GM19463 (cell line): ENCODE results near the gene RNF146.
A peak's percentile ranks its signal among the peaks of the same experiment; 100 is the strongest.
"Not testable (repeated sequence)": the region's sequence is repeated elsewhere in the genome, so short reads cannot be mapped to it uniquely, and the experiment has no call there.

Experiments used
- ATAC-seq: cut with Tn5 transposase; IDR thresholded peaks from one replicate; pipeline ENCODE4 v1.9.1; 2021; ENCODE audit warnings: mild to moderate bottlenecking, moderate library complexity; ENCODE audit not compliant: unreplicated experiment

Gene RNF146

DNA sequence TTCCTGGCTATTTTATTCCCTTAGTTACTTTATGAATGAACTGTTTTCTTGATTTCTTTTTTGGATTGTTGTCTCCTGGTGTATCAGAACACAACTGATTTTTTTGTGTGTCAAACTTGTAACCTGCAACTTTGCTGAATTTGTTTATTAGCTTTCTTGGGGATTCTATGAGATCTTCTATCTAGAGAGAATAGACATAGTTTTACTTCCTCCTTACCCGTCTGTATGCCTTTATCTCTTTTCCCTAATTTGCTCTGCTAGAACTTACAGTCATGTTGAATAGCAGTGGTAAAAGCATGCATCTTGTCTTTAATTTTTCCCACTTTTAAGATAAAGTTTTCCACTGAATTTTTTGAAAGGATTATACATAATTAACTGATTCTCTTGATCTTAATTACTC lies 13.2 kb downstream of the RNF146 start:
- no peak for ATAC-seq

DNA sequence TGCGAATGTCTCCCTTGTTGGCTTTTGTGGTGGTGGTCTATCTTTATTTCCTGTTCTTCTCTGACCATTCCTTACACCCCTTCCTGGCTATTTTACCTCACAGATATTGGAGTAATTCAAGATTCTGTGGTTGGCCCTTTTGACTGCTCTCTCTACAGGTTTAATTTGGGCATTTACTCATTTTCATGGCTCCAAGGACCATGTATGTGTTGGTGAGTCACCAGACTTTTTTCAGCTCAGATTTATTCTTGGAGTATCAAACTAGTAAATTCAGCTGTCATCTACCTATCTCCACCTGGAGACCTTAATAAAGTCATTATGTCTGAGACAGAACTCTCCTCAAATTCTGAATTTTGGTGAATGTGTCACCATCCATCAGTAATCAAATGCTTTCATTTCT lies 15.5 kb downstream of the RNF146 start:
- no peak for ATAC-seq

DNA sequence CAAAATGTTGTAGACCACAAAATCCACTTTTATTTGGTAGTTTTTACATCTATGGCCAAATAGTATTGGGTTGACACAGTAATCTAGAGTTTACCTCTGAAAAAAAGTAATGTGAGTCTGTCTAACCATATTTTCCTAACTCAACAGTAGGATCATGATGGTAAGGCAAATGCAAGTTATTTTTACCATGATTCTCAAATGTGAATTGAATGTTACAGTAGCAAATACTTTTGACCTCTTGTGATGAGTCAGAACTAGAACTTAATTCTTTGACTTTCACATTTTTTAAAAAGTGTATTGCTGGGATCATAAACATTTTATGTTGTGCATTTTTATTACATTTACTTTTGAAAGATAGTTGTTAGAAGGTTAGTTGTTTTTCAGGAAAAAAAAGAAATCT lies 22.0 kb downstream of the RNF146 start:
- no peak for ATAC-seq

DNA sequence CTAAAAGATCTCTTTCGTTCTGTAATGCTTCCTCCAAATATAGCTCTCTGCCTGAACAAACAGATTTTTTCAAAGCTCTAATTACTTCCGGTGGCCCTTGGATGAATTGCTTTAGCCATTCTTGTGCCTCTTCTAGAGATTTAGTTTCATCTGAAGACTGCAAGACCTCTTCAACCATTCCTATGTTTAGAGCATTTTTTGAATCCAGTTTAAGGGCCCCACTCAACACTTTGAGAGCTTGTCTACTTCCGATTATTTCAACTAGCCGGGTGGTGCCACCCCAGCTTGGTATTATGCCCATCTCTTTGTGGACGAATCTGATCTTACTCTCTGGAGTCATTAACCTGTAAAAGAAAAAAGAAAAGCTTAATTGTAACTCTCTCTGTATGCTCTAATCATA lies 23.3 kb downstream of the RNF146 start:
- no peak for ATAC-seq

DNA sequence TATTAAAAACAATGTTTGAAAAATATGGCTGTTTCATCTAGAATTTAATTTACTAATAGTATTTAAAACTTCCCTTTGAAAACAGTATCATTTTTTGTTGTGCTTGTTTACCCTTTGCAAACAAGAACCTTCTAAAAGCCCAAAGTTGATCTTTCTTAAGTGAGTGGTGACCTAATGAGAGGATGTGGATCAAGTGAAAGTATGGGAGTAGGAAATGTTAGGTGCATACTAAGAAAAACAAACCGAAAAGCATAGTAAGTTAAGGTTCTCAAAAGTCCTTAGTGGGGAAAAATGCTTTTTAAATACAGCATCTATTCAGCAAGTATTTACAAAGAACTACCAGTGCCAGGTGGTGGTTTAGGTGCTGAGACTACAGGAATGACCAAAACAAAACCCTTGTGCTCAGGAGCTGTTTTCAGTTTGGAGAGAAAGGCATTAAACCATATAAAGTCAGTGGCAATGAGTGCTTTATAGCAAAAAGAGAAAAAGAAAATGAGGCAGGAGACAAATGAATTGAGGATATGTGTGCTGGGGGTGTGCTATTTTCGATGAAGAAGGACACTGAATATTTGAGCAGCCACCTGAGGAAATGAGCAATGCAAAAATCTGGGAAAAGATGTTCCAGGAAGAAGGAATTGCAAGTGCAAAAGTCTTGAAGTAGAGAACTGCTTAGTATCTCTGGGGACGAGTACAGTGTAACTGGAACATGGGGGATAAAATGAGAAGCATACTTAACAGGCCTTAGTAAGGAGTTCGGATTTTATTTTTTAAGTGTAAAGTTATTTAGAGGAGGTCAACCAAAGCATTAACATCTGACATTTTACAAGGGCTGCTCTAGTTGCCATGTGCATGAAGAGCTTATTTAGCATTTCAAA lies 24.0 kb downstream of the RNF146 start:
- ATAC-seq, result peak; percentile 43

DNA sequence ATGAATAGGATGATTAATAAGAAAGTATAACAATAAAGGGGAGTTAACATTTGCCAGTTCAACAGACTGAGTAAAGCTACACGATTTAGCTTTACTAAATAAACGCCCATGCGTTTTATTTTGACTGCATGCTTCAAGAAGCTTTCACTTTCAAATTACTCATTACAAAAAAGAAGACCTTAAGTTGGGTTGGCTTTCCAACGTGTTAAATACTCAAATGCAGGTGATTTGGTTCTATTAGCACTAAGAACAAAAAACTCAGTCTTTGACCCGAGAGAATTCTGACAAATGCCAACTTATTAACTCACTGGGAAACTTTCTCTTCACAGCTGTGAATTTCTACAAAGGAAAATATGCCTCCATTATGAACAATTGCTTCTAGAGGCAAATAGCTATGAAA lies 24.8 kb downstream of the RNF146 start:
- ATAC-seq, result peak; percentile 69

DNA sequence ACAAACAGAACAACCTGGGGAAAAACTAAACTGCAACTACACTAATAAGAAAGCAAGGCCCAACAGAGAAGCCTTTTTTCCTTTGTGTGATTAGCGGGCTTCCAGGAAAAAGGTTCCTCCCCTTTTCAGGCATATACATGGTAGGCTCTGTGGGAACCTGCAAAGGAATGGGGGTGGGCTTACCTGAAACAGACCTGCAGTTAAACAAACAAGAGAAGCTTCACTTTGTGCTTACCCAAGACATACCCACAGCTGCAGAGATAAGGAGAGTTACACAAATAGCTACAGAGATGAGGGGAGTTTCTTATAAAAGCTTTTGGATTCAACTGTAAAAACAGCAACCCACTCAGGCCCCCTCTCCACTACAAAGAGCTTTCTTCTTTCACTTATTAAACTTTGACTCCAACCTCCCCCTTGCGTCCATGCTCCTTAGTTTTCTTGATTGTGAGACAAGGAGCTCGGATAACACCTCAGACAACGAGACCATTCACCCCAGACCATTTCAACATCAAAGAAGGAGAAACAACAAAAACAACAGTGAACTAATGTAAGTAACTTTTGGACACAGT lies 30.9 kb downstream of the RNF146 start:
- no peak for ATAC-seq

DNA sequence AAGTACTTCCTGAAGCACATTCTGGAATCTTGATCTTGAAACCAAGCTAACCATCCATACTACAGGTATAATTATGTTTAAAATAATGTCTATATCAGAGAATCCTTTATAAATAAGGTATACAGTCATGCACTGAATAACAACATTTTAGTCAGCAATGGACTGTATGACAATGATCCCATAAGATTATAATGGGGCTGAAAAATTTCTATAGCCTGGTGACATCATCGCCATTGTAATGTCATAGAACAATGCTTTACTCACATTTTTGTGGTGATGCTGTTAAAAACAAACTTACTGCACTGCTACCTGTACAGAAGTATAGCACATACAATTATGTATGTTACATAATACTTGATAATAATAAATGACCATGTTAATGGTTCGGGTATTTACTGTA lies 31.8 kb downstream of the RNF146 start:
- ATAC-seq, result no peak

DNA sequence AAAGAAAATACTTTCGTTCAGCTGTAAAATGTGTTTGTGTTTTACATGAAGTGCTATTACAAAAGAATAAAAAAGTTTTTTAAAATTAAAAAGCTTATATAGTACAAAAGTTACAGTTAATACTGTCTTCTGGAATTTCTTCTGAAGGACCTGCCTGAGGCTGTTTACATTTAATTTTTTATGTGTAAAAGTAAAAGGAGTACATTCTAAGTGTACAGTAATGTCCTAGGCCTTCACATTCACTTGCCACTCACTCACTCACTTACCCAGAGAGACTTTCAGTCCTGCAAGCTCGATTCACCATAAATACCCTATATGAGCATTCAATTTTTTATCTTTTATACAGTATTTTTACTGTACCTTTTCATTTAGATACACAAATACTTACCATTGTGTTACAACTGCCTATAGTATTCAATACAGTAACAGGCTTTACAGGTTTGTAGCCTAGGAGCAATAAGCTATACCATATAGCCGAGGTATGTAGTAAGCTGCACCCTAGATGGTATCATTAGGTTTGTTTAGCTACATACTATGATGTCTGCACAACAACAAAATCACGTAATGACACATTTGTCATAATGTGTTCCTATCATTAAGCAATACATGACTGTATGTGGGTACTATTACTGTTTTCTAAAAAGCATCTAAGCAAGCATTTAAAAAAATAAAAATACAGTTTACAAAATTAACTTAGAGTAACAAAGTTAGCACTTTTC lies 33.0 kb downstream of the RNF146 start:
- ATAC-seq, result no peak

DNA sequence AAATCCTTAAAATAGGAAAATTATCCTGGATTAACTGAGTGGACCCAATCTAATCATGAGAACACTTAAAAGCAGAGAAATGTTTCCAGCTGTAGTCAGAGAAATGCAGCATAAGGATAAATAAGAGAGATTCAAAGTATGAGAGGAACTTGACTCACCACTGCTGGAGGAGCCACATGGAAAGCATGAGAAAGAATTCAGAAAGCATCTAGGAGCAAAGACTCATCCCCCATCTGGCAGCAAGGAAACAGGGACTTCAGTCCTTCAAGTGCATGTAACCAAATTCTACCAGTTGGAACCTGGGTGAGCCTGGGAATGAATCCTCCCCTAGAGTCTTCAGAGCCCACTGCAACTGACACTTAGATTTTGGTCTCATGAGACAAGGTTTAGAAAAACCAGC lies 33.7 kb downstream of the RNF146 start:
- no peak for ATAC-seq

DNA sequence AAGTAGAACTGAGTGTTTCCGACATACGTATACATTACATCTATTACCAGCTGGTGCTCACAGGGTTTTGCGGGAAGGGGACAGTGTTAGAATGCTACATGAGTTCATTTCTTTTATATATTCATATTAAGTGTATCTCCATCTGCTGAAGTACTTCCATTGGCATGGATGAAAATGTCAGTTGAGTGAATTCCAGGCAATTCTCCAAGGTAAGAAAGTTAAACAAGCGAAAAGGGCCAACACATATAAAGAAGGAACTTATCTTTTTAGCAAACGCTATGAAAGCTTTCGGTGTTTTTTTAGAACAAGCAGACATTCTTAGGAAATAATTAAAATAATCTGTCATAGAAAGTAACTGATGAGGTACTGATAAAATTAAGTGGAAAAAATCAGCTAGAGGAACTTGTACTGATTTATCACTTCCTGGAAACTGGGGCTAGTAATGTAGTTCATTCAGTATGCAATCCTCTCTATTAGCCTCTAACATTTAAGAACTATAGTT lies 34.6 kb downstream of the RNF146 start:
- ATAC-seq, result no peak

DNA sequence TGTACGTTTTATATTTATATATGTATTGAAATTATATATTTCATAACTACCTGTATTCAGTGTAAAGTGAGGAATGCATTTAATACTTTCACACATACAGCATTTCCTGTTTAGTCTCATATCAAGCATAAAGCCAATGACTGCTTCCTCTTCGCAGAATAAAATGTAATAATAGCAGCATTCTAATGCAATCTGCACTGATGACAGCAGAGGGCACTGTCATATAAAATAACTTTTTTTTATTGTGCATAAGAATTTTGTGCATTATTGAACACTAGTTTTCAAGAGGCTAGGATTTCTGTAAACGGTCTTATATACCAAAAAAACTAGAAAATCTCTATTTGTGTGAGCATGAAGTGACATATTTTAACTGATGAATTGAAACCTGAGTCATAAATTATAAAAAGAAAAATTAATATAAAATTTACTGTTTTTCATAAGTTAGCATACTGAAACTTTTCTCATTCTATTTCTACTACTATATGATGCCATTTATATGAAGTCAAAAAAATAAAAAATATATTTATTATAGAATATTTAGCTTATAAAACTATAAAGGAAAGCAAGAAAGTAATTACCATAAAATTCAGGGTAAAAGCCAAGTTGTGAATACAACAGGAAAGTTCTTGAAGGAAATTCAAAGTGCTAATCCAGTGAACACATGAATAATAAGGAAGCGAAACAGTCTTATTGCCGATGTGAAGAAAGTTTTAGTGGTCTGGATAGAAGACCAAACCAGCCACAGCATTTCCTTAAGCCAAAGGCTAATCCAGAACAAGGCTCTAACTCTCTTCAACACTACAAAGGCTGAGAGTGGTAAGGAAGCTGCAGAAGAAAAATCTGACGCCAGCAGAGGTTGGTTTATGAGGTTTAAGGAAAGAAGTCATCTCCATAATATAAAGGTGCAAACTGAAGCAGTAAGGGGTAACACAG lies 36.3 kb downstream of the RNF146 start:
- peak; percentile 47 for ATAC-seq

DNA sequence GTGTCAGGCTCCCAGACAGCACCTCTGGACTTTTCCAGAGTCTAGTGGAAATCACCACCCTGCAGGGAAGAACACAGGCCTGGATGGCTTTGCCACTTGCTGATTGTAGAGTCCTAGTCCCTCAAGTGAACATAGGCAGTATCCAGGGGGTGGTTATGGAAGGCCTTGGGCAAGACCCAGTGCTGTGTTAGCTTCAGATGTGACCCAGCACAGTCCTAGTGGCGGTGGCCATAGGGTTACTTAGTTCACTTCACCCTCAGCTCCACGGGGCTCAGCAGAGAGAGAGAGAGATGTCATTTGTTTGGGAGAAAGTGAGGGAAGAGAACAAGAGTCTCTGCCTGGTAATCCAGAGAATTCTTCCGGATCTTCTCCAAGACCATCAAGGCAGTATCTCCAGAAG lies 37.3 kb downstream of the RNF146 start:
- no peak for ATAC-seq

DNA sequence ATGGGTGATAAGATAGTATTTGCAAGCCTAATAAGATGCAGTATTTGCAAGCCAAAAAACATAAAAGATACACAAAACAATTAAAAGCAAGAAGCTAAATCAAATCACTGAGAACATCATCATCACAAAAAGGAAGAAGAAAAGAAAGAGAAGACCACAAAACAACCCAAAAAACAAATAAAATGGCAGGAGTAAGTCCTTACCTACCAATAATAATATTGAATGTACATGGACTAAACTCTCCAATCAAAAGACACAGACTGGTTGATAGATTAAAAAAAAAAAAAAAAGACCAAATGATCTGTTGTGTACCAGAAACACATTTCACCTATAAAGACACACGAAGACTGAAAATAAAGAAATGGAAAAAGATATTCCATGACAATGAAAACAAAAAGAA lies 39.1 kb downstream of the RNF146 start:
- no peak for ATAC-seq

DNA sequence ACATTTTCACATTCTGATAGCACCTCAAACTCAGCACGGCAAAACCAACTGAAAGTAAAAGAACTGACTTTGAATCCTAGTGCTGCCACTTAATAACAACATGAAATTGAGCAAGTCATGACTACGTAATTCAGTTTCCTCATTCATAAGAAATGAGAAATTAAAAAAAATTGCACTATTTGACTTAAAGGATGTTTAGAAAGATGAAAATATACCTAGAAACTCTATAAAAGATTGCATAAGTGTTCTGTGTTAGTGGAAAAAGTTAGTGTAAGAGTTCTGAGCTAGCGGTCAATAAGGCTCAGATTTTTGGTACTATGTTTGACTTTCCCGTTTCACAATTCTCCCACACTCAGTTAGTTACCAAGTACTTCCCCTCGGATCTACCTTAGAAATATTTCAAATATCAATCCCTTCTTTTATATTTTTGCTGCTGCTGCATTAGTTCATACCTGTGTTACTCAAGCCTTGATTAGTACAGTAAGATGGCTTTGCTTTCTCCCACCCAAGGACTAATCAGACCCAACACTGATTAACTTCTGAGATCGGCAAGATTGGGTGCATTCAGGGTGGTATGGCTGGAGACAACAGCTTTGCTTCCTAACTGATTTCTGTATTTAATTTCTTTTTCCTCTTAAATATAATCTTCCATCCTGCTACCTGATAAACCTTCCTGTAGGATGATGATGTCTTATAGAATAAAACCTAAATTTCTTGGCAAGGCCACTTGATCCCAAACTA lies 50.9 kb downstream of the RNF146 start:
- ATAC-seq, result no peak

DNA sequence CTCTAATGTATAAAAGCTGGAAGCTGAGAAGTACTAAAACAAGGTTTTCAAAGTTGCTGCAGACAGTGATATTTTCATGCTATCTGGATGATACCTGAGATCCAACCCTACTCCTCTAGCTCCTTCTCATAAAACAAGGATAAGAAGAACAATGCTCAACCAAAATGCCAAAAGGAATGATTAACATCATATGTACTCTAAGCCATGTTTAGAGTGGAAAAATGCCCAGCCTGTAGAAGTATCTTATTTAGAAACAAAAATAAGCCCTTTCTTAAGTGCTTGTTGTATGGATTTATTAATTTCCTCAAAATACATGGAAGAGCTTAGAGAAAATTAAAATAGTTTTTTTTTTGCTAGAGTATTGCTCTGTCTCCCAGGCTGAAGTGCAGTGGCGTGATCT lies 53.0 kb downstream of the RNF146 start:
- ATAC-seq, result no peak

DNA sequence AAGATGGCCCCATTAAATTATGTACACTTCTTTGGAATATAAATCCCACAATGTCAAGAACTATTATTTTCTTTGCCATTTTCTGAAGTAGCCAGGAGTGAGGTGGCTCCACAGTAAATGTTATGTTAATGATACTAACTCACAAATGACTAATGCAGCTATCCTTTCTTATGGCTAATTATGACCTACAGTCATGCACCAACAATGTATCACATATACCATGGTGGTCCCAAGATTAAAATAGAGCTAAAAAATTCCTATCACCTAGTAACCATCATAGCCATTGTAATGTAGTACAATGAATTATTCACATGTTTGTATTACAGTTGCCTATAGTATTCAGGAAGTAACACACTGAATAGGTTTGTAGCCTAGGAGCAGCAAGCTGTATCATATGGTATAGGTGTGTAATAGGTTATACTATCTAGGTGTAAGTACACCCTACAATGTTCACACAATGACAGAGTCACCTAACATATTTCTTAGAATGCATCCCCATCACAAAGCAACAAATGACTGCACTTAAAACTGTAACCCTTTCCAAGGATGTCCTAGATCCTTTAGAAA lies 61.5 kb downstream of the RNF146 start:
- ATAC-seq, result no peak

DNA sequence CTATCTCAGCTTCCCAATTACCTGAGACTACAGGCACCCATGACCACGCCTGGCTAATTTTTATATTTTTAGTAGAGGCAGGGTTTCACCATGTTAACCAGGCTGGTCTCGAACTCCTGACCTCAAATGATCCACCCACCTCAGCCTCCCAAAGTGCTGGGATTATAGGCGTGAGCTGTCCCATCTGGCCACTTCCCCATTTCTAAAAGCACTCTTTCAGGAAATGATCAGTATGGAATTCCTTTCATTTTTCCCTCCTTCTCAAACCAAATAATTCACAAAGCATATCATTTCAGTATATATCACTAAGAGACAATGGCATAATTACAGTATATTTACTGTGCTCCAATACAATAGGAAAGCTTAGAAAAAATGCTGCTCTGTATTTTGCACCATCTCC lies 64.6 kb downstream of the RNF146 start:
- not testable (repeated sequence) for ATAC-seq

DNA sequence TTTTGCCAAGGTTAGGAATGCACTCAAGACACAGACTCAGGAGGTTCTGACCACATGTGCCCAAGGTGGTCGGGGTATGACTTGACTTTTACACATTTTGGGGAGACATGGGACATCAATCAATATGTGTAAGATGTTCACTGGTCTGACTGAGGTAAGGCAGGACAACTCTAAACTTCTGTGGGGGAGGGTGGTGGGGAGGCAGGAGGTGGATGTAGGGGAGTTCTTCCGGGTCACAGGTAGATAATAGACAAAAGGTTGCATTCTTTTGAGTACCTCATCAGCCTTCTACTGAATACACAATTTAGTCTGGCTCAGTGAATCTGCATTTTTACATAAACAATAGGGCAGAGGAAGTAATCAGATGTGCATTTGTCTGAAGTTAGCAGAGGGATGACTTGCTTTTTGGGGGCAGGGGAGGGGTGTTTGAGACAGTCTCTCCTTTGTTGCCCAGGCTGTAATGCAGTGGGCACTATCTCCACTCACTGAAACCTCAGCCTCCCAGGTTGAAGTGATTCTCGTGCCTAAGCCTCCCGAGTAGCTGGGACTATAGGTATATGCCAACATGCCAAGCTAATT lies 65.8 kb downstream of the RNF146 start:
- ATAC-seq, result no peak
